CD4-positive, alpha-beta T cell treated with Interferon alpha-2 for 1 hour (primary cell): ENCODE data around the gene DDC.

Experiments
- DNase-seq, 2 donors: peaks; one replicate each; pipeline ENCODE4 v3.0.0-alpha.2; 2020 to 2022

Gene DDC

GRCh38 chr7:50564640-50565558 lies at the start of gene DDC:
Gene DDC (minus strand): TSS chr7:50565405. CDS start chr7:50544085, 21,320 bp downstream.
- no peak for DNase-seq

DNA sequence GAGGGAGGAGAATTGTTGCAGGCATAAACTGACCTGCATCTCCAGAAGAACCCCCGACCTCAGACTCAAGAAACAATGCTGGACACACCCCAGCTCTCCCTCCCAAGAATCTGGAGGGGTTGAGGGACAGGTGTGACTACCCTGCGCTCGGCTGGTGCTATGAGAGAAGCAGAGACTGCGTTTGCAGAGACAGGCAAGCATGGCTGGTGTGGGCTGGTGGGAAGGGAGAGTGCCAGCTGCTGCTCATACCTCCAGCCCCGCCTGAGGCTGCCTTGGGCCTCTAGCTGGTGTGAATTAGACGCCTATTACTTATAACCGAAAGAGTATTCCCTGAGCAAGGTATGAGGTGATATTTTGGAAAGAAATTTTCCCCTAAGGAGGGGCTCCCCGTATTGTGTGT lies 48.3 kb upstream of the DDC start:
- no peak for DNase-seq

- no peak for DNase-seq
Measured at GRCh38 chr7:50612704-50613103, 47.5 kb upstream of the DDC start.

GRCh38 chr7:50610521-50611277 lies 45.5 kb upstream of the DDC start:
- peak; percentile 23 to 72 for DNase-seq

- DNase-seq = peak in 1 of 2 donors; percentile 61
Measured at GRCh38 chr7:50608196-50608906, 43.1 kb upstream of the DDC start.

- no peak for DNase-seq
Measured at GRCh38 chr7:50607524-50608125, 42.4 kb upstream of the DDC start.

- DNase-seq = no peak
Measured at GRCh38 chr7:50605059-50605458, 39.9 kb upstream of the DDC start.

GRCh38 chr7:50603287-50603686 lies 38.1 kb upstream of the DDC start:
- no peak for DNase-seq

DNA sequence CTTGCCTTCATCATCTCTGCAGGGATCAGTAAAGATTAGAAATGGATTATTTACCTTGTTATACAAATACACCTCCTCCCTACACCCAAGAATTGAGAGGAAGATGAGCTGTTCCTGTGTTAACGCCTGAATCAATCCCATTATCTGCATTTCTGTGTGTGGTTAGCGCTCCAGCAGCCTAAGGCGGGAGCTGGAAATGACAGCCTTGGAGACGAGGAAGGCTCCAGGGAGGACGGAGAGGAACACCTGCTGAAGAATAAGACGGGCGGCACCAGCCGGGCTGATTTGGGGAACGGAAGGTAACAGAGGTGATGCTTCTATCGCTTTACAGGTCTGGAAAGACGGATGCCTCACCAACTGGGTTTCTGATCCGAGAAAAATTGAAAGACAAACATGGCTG lies 34.2 kb upstream of the DDC start:
- no peak for DNase-seq

DNA sequence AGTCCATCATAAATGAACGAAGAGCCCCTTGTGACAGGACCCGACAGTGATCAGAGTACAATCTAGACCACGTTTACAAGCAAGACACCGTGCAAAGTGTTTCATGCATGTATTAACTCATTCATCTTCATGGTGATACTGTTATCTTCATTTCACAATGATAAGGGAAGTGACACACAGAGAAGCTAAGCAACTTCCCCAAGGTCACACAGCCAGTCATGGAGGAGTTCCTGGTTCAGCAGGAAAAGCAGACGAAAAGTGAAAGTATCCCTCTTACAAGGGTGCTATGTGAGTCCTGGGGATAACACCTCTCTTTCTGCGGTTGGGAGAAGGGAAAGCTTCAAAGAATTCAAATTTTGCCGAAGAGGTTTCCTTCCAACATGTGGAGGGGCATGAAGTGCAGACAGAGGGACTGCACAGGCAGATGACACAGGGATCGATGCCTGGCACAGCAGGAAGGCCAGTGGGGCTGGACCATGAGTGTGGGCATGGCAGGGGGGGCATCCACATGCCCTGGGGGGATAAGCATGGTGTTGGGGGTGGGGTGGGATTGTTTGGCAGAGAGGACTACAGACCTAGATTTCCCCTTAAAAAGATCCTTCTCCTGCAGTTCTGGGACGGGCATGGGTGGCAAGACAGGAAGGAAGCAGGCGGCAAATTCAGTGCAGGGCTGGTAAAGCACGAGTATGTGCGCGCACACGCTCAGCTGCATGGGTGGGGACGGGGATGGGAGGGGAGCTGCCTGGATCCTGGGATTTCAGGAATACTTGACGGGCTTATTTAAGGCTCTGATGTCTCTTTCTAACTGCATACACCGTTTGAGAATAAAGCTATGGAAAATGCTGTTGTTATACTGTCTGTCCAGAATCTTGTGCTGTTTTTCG lies 33.5 kb upstream of the DDC start:
- DNase-seq = no peak

- no peak for DNase-seq
Measured at GRCh38 chr7:50596484-50596883, 31.3 kb upstream of the DDC start.

GRCh38 chr7:50595491-50596102 lies 30.4 kb upstream of the DDC start:
- DNase-seq = peak; percentile 14 to 54

DNA sequence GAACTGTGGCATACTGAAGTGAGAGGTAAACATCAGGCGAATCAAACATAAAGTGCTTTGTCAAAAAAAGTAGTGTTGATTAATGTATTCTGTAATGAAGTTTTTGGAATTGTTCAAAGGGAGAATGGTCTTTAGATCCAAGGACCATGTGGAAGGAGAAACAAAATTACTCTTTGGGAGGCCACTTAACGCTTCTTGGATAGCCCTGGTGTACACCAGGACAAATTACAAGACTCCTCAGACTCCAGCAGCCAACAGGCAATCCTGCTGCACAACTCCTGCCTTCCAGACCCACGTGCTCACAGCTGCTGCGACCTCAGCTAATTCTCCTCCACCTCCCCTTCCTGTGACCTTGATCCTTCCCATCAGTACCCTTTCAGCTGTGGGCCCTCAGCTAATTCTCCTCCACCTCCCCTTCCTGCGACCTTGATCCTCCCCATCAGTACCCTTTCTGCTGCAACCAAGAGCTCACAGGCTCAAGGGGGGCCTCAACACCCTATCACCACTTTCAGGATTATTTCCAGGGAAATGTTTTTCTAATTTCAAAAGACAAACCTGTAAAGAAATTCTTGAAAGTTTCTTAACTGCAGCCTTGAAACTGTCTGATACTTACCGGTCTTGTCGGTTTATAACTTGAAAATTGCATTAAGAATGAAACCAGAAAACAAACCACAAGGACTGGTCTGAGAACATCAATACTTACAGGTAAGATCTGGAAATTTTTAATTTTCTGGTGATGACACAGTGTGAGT lies 29.7 kb upstream of the DDC start:
- DNase-seq = no peak

- peak in 1 of 2 donors; percentile 6 for DNase-seq
Measured at GRCh38 chr7:50594136-50594535, 28.9 kb upstream of the DDC start.

- DNase-seq = no peak
Measured at GRCh38 chr7:50592940-50593339, 27.7 kb upstream of the DDC start.

GRCh38 chr7:50591480-50592438 lies 26.6 kb upstream of the DDC start:
- DNase-seq = no peak

DNA sequence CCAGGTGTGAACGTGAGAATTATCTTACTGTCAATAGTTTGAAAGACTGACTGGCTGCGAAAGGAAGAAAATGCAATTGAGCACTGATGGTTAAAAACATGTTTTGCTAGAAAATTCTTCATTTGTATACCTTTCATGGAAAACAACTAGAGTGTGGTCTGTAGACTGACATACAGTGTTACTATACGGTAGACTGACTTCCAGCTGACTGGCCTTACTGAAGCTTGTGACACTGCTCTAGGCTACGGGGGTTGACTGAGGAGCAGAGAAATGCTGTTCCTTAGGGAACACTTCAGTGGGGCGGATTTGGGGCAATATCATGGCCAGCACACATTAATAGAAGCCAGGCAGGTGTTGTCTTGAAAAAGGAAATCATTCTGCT lies 25.9 kb upstream of the DDC start:
- no peak for DNase-seq

DNA sequence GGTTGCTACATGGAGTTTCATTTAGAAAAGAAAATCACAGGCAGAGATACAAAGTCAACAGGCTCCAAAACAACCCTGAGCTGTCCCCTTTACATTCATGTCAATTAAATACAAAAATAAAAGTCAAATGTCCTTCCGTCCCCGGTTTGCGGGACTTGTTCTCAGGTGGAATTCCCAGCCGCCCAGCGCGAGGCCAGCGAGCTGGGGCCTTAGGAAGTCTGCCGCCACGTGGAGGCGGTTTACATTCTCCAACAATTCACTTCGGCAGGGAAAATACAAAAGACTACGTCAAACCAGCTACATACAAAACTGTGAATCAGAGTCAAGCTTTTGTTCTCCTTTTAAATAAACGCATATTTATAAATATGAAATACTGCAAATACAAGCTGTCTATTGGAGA lies 25.3 kb upstream of the DDC start:
- no peak for DNase-seq

GRCh38 chr7:50589364-50589763 lies 24.2 kb upstream of the DDC start:
- DNase-seq = no peak
